Ureter (tissue), 1 donor: ENCODE measurements around the gene CLMP. TPM values are rescaled to one million over a fixed set of nuclear protein-coding genes. Genes with fewer than 3 reads are reported as not detected.
"Not testable (repeated sequence)": the region's sequence is repeated elsewhere in the genome, so short reads cannot be mapped to it uniquely, and the experiment has no call there.

Experiments
- DNase-seq: peaks from one replicate; pipeline ENCODE4 v3.0.0-alpha.2; 2020; ENCODE audit warnings: low spot score
- total RNA-seq: library from RNA; stranded (reverse); gene quantifications from one replicate; pipeline ENCODE4 v1.2.4, GENCODE V29; 2023
- donor health status: DM: yes; HTN: yes; CAD: no.

The CLMP gene
- total RNA-seq, 1 donor from 2014 or later: 34.4 TPM

DNA sequence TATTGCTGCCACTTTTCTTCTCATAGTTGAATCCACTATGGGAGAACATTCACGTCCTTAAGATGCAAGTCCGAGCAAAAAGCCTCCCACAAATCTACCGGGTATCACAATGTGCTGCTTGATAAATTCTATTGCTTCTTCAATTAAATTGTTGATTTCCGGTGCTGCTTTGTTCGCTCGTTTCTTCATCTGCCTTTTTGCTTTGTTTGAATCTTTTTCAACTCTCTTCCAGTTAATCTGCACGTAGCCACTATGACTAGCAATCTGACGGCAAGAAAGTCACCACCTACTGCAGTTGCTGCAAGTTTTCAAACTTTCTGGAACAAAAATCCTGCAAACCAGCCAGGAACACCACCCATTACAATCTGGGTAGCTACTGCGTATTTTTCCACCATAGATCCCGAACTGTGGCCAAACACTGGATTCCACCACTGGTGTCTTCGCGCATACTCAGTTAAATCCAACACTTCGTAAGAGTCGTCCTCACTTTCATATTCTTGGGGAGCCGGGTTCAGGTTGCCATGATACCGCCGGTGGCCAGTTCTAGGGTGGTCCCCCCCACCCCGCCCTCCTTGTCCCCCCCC, 59.1 kb downstream of the CLMP start:
- DNase-seq: no peak

DNA sequence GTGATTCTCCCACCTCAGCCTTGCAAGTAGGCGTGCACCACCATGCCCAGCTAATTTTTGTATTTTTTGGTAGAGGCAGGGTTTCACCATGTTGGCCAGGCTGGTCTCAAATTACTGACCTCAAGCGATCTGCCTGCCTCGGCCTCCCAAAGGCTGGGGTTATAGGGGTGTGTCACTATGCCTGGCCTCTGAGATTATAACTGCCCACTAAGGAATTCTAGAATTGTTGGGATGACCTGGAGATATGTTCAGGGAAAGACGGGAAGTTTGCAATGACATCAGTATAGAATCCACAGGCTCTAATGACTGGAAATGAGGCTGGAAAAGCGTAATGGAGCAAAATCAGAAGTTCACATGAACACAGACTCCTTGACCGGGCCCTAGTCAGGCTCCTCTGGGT, 62.2 kb downstream of the CLMP start:
- DNase-seq: no peak

DNA sequence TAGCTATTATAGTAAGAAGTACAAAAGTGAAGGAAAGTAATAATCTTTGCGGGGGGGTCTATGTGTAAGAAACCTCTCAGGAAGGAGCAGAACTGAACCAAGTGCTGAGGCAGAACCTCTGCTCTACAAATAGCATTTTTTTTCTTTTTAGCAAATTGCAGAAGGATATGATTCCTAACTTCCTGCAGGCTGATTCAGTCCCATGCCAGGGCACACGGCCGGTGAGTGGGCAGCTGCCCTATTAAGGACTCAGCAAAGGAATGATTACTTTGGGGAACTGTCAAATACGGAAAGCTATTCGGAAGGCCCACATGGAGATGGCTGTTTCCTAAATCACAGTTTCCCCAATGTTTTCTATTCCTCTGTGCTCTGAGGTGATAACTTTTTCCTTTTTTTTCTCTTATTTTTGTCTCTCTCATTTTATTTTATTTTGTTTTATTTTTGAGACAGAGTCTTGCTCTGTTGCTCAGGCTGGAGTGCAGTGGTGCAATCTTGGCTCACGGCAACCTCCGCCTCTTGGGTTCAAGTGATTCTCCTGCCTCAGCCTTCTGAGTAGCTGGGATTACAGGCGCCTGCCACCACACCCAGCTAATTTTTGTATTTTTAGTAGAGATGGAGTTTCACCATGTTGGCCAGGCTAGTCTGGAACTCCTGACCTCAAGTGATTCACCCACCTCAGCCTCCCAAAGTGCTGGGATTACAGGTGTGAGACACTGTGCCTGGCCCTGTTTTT, 62.8 kb downstream of the CLMP start:
- not testable (repeated sequence) for DNase-seq

DNA sequence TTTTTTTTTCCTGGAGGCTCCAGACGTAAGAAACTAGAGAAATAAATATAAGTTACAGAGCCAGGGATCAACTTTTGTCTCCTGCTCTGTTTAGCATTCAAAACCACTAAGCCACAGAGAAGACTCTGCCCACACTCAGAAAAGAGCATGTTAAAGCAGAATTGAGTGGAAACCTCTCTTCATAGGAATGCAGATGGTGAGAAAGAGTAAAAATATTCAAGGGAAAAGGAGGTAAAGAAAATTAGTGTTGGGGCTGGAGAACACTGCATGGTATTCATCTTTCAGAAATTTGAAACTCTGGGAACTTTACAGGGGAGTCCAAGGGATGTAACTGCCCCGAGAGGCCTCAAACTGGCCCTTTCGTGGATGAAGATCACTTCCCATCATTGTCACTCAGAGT, 65.1 kb downstream of the CLMP start:
- no peak for DNase-seq

DNA sequence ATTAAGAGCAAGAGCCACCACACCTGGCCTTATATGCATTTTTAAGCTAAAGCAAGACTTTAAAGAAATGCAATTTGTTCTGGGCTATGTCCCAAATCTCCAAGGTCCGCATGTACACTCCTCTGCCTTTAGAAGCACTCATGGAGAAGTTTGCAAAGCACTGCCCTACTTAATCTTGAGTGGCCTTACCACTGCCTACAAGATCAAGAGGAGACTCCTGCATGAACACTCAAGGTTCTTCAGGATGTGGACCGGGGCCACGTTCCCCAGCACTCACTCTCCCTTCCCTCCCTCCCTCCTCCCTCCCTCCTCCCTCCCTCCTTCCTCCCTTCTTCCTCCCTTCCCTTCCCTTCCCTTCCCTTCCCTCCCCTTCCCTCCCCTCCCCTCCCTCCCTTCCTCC, 69.9 kb downstream of the CLMP start:
- DNase-seq: no peak

DNA sequence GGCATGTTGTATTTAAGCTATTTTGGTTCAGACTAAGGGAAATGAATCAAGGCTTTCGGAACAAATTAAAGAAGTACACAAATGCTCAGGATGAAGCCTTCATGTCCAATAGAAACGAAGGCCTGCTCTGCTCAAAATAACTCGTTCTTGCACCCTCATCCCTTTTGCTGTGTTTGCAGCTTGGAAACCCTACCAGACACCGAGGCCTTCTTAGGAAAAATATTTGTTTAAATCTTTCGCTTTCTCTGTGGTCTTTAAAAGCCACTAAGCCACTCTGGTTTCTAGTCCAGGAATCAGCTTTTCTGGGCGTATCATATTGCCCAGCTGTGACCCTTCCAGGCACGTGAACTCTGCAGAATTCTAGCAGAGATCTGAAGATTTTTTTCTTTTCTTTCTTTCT, 72.2 kb downstream of the CLMP start:
- DNase-seq: no peak

DNA sequence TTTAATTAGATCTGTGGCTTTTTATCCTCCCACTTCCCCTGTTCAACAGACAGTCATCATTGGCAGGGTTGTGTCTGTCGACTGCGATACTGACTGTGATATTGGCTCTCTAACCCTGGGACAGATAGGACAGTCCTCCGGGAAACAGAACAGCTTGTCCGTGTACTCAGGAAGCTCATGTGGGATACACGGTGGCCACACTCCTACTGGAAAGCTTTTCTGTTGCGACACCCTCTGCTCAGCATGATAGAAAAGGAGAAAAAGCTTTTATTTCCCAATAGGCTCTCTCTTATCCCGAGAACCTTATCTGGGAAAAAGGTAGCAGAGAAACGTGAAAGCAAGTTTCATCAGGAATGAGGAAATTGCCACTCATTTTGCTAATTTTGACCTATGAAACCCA, 72.7 kb downstream of the CLMP start:
- no peak for DNase-seq

DNA sequence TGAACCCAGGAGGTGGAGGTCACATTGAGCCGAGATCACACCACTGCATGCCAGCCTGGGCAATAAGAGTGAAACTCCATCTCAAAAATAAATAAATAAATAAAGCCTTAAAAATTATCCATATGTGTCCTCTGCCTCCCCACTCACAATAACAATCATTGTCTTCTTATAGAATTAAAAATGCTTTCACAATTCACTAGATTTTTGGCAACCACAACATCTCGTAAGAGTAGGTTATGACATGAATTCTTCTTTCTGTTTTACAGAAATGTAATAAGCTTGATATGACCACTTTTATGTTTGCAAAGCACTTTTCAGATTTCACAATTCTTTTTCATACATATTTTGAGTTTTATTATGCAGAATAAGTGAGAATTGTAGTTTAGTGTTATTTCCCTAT, 78.6 kb downstream of the CLMP start:
- no peak for DNase-seq

DNA sequence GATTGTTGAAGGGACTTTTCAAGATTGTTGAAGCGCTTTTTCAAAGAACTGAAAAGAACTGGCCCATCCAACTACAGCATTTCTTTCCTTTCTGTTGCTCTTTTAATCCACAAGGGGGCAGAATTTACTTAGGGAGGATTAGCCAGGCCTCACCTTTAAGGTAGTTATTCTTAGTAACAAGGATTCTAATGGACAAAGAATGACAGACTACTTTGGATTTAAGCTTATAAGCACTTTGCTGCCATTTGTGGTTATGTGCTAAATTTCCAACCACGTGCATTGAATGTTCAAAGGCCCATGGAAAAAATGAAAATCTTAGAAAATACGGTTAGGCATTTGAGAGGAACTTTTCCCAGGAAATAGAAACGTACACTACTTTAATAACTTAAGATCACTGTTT, 83.6 kb downstream of the CLMP start:
- DNase-seq: no peak

DNA sequence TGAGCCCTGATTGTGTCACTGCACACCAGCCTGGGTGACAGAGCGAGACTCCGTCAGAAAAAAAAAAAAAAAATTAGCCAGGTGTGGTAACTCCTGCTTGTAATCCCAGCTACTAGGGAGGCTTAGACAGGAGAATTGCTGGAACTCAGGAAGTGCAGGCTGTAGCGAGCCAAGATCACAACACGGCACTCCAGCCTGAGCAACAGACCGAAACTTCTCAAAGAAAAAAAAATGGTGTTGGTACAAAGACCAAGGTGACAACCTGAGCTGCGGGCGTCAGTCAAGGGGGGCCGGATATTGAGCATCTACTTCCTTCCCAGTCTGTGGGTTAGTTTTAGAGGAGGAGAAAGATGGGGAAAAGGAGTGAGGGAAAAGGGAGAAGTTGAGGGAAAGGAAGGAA, 84.7 kb downstream of the CLMP start:
- no peak for DNase-seq

DNA sequence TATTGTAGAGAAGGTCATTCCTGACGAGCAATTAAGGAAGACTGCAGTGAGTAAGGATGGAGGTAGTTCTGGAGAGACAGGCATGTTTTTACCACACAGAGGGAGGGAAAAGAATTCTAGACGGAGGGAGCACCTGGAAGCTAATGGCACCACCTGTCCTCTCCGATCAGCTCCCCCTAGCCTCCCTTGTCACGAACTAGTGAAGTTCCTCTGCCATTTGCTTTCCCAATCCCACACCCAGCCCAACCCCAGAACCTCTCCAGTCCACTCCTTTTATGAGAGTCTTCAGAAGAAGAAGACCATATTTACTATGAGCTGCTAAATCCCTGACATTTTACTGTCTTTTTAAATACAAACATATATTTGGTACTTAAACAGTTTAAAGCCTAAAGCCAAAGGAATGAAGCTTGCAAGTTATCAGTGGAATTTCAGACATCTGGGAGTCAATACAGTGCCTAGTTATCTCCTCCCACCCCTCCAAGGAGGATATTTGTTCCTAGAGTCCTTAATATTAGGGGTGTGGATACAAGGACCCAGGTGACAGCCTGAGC, 87.0 kb downstream of the CLMP start:
- no peak for DNase-seq

DNA sequence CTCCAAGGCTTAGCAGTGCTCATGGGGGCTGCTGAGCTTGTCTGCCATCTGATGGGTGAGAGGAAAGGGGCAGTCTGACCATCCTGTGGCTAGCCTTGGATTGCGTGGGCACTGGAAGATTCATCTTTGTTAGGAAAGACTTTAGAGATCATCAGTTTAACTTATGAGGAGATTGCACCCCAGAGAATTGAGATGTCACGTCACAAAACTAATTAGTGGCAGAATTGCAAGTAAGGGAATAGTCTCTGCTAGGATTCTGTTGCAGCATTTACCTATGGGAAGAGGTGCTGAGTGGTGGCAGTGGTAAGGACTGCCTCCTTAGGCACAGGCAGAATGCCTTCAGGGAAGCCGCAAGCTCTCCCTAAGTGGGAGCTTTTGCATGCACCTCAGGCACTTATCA, 90.4 kb downstream of the CLMP start:
- DNase-seq: no peak

DNA sequence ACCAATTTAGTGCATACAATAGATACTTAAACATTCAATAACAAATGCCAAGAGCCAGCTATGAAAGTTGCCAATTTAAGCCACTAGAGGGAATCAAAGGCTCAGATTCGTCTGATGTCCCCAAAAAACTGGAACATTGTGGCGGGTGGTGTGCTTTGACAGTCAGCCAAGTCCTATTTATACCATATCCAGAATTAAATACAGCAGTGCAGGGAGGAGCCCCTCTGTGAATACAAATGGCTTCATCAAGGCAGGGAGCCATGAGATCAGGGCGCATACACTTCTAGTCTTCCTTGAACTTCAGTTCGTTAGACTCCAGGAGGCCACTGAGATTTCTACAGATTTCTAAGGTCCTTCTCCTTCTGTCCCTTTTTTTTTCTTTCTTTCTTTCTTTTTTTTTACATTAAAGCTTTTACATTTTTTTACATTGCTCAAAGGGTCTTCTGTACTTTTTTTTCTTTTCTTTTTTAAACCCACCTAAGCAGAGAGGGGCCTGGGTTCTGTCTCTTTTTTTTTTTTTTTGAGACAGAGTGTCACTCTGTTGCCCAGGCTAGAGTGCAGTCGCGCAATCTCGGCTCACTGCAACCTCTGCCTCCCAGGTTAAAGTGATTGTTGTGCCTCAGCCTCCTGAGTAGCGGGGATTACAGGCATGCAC, 91.6 kb downstream of the CLMP start:
- peak; percentile 67 for DNase-seq

DNA sequence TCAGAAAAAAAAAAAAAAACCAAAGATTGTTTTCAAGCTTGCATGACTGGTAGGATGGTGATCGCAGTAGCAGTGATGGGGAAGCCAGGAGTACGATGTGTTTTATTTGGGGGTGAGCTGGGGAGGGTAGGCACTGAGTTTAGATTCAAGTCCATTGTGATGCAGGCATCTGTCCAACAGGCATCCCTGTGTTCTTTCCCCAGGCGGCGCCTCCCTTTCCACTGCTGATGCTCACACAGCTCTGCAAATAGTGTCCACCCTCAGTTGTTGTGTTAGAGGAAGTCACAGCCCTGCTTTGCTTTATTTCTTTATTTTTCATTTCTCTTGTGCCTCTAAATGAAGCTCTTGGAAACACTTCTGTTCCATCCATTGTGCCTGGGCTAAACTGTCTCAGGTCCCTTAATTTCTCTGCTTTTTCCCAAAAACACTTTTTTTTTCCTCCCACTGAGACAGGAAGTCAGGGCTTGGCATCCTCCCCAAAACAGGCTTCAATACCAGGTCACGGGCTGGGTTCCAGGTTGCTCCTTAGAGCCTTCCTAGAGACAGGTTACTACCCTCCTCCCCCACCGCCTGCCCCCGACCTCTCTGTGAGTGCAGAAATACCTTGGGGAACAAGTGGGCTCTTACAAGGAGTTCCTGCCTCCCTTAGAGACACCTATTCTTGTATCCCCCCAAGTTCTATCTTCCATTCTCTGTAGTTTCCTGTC, 94.5 kb downstream of the CLMP start:
- no peak for DNase-seq

DNA sequence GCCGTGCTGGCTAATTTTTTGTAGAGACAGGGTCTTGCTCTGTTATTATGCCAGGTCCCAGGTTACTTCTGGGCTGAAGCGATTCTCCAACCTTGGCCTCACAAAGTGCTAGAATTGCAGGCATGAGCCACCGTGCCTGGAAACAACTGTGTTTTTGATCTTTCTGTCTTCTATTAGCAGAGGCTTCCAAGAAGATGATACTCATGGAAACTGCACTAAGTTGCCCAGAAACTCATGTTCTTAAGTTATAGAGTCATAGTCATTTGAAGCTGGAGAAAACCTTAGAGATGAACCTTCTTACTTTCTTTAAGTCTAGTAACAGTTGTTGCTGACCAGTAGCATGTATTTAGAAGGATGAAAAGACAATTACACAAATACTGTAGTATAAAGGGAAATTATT, 96.1 kb downstream of the CLMP start:
- no peak for DNase-seq

DNA sequence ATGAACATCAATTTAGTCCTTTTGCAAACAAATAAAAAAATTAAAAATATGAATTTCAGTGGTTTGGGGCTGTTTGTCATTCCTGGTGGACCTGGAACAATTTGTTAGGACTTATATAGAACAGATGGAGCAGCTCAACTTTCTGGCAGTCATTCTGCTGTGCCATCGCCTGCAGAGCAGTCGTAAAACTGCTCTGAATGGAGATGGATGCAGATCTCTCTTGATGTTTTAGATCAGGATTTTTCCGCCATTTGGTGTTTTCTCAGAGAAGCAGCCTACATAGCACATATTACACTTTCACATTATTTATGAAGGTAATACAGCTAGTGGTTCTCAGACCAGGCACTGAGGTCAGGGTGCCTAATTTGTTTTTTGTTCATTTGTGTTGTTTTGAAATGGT, 101.3 kb downstream of the CLMP start:
- no peak for DNase-seq

DNA sequence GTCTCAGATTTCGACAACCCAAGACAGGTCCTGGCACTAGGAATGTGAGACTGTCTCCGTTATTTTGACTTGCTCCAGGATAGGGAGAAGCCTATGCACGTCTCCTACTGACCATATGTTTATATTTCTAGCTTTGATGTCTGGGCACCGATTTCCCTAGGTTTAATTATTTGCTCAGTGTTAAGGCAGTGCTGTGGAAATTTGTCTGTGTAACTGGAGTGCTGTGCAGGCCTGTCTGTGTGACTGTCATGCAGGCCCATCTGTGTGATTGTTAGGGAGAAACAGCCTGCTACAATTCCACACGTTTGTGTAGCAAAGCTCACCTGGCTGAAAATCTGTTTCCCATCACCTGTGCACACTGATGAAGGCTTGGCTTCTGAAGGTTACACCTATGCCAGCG, 103.5 kb downstream of the CLMP start:
- DNase-seq: no peak

DNA sequence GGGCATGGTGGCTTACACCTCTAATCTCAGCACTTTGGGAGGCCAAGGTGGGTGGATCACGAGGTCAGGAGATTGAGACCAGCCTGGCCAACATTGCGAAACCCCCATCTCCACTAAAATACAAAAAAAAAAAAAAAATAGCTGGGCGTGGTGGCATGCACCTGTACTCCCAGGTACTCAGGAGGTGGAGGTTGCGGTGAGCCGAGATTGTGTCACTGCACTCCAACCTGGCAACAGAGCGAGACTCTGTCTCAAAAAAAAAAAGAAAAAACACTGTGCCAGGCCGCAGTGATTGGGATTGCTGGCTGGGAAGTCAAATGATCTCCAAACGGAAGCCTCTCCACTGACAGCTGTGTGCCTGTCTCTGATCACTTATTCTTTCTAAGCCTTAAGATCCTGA, 104.9 kb downstream of the CLMP start:
- not testable (repeated sequence) for DNase-seq

DNA sequence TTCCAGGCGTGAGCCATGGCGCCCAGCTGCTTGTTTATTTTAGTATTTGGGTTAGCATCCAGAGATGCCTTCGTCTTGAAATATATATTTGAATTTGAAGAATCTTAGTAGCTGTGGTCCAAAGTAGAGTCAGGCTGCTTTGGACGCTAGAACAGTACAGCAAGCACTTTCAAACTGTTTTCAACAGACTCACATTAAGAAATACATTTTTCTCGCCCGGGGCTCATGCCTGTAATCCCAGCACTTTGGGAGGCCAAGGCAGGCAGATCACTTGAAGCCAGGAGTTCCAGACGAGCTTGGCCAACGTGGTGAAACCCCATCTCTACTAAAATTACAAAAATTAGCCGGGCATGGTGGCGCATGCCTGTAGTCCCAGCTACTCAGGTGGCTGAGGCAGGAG, 106.2 kb downstream of the CLMP start:
- not testable (repeated sequence) for DNase-seq

DNA sequence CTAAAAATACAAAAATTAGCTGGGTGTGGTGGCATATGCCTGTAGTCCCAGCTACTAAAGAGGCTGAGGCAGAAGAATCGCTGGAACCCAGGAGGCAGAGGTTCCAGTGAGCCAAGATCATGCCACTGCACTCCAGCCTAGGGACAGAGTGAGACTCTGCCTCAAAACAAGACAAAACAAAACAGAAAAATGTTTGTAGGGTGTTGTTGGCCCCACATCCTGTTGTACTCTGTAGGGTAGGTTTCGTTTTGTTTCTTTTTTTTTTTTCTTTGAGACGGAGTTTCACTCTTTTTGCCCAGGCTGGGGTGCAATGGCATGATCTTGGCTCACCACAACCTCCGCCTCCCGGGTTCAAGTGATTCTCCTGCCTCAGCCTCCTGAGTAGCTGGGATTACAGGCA, 107.4 kb downstream of the CLMP start:
- DNase-seq: not testable (repeated sequence)

DNA sequence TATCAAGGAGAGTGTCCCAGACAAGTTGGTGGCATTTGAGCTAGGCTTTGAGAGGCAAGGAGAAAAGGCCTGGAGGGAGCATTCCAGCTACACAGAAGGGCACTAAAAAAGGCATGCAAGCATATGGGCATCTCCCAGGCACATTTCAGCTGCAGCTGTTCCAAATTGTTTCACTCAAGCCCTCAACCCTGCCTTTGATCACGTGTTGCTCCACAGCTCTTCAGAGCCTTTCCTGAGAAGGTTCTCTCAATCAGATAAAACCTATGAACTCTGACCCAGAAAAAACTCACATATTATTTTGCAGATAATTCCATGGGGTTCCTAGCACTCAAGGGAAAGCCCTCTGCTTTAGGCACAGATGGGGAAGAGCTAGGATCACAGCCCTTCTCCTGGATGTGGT, 108.7 kb downstream of the CLMP start:
- DNase-seq: no peak

DNA sequence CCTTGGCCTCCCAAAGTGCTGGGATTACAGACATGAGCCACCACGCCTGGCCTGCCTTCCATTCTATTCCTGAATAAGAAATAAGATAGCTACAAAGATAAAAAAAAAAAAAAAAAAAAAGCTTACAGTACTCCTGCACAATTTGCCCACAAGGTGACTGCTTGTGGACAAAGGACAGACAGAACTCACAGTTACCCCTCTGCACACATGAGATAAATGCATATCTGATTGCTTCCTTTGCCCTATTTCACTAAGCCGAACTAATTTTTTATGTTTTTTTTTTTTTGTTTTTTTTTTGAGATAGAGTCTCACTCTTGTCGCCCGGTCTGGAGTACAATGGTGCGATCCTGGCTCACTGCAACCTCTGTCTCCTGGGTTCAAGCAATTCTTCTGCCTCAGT, 109.6 kb downstream of the CLMP start:
- DNase-seq: no peak
